ENCODE results near the gene PCYT1A. TPM values are rescaled to one million over a fixed set of nuclear protein-coding genes. Genes with fewer than 3 reads are reported as not detected.

Gene PCYT1A
- total RNA-seq, 1 experiment from 2014 or later = 96.8 TPM

DNA sequence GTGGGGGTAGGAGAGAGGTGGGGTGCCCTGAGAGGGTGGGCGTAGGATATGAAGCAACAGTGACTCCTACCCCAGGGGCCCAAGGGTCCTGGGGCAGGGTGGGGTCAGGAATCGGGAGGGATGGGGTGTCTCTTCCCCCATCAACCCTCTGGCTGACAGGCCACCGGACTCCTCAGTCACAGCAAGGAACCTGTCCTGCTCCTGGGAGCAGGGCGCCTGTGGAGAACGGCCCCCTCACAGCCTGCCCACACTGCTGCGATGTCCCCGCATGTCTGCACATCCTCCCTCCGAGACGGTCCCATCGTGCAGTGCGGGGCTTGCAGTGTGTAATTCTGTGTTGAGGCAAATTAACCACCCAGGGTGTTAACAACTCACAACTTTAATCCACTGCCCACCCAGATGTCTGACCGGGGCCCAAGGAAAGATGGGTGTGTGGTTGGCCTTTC lies 48.0 kb upstream of the PCYT1A start:
- CTCF ChIA-PET = no interaction called here
- Histone ChIP-seq H3K4me3 (ENCODE audit: low read depth in 2 of 2, low read length in 2 of 2) (no peak overlapping the region), H3K27me3 (ENCODE audit: control insufficient read depth, insufficient read depth, low read length) (no peaks in the 10 kb centered on the region), H3K36me3 (ENCODE audit: control insufficient read depth, insufficient read depth, low read length) (no peaks in the 10 kb centered on the region), H3K9me3 (ENCODE audit: control insufficient read depth, insufficient read depth, low read depth, low read length) (no peaks in the 10 kb centered on the region), H3K4me1 (ENCODE audit: control insufficient read depth, insufficient read depth, low read length) (no peaks in the 10 kb centered on the region), H3K27ac (ENCODE audit: low read length) (no peak overlapping the region)
- ATAC-seq (peak; percentile 30; the same call in 1 of the 2 replicates), DNase-seq (ENCODE audit: low read depth, low spot score) (no peak)
- intact Hi-C loops (cut with micrococcal nuclease; ENCODE audit: unreplicated experiment) = no loop called here
- no peak for TF ChIP-seq SIN3A (IDR thresholded peaks at IDR 0.05; ENCODE audit: borderline replicate concordance, insufficient read depth, low read depth, low read length)
- POLR2A ChIA-PET = no interaction called here
- in situ Hi-C loops (cut with HindIII; ENCODE audit: low pct_unique_long_range_greater_than_20kb, low sequenced_read_pairs) = no loop called here
- BruUV-seq (replicated peaks) = no TSS peak

DNA sequence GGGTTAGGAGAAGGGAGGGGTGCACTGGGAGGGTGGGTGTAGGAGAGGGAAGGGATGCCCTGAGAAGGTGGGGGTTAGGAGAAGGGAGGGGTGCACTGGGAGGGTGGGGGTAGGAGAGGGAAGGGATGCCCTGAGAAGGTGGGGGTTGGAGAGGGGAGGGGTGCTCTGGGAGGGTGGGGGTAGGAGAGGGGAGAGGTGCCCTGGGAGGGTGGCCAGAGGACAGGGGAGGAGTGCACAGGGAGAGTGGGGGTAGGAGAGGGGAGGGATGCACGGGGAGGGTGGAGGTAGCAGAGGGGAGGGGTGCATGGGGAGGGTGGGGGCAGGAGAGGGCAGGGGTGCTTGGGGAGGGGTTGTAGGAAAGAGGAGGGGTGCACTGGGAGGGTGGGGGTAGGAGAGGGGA lies 47.5 kb upstream of the PCYT1A start:
- no peaks in the 10 kb centered on the region for H3K9me3 ChIP-seq (ENCODE audit: control insufficient read depth, insufficient read depth, low read depth, low read length)
- DNase-seq (ENCODE audit: low read depth, low spot score) = no peak
- in situ Hi-C loops (cut with HindIII; ENCODE audit: low pct_unique_long_range_greater_than_20kb, low sequenced_read_pairs) = no loop called here
- intact Hi-C loops (cut with micrococcal nuclease; ENCODE audit: unreplicated experiment) = no loop called here
- H3K36me3 ChIP-seq (ENCODE audit: control insufficient read depth, insufficient read depth, low read length) = no peaks in the 10 kb centered on the region
- no peaks in the 10 kb centered on the region for H3K27me3 ChIP-seq (ENCODE audit: control insufficient read depth, insufficient read depth, low read length)
- H3K4me1 ChIP-seq (ENCODE audit: control insufficient read depth, insufficient read depth, low read length) = no peaks in the 10 kb centered on the region
- H3K4me3 ChIP-seq (ENCODE audit: low read depth in 2 of 2, low read length in 2 of 2) = no peak overlapping the region
- BruUV-seq (replicated peaks) = no TSS peak
- no peak for ATAC-seq
- CTCF ChIA-PET = no interaction called here
- no peak overlapping the region for H3K27ac ChIP-seq (ENCODE audit: low read length)
- TF ChIP-seq SIN3A (IDR thresholded peaks at IDR 0.05; ENCODE audit: borderline replicate concordance, insufficient read depth, low read depth, low read length) (no peak), TCF7L2 (IDR thresholded peaks at IDR 0.05; ENCODE audit: low read depth, low read length) (no peak), POLR2AphosphoS5 (IDR thresholded peaks at IDR 0.05; ENCODE audit: low read depth, low read length) (no peak)
- TF ChIP-seq, protein P1, sequence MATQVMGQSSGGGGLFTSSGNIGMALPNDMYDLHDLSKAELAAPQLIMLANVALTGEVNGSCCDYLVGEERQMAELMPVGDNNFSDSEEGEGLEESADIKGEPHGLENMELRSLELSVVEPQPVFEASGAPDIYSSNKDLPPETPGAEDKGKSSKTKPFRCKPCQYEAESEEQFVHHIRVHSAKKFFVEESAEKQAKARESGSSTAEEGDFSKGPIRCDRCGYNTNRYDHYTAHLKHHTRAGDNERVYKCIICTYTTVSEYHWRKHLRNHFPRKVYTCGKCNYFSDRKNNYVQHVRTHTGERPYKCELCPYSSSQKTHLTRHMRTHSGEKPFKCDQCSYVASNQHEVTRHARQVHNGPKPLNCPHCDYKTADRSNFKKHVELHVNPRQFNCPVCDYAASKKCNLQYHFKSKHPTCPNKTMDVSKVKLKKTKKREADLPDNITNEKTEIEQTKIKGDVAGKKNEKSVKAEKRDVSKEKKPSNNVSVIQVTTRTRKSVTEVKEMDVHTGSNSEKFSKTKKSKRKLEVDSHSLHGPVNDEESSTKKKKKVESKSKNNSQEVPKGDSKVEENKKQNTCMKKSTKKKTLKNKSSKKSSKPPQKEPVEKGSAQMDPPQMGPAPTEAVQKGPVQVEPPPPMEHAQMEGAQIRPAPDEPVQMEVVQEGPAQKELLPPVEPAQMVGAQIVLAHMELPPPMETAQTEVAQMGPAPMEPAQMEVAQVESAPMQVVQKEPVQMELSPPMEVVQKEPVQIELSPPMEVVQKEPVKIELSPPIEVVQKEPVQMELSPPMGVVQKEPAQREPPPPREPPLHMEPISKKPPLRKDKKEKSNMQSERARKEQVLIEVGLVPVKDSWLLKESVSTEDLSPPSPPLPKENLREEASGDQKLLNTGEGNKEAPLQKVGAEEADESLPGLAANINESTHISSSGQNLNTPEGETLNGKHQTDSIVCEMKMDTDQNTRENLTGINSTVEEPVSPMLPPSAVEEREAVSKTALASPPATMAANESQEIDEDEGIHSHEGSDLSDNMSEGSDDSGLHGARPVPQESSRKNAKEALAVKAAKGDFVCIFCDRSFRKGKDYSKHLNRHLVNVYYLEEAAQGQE (IDR thresholded peaks at IDR 0.05; ENCODE audit: insufficient read depth in 1 of 2, low read depth in 2 of 2, low read length in 1 of 2) = no peak
- POLR2A ChIA-PET = interaction anchor here (0.6 kb wide), 1 partner anchor 98 kb away, joined by 13 read pairs; no protein-coding TSS in a partner anchor

- ChIA-PET CTCF (interaction anchor here (0.6 kb wide), 2 partner anchors 38 to 461 kb away, joined by 5 to 12 read pairs; no protein-coding TSS in a partner anchor), POLR2A (no interaction called here)
- intact Hi-C loops (cut with micrococcal nuclease; ENCODE audit: unreplicated experiment) = no loop called here
- BruUV-seq (replicated peaks) = no TSS peak
- H3K9me3 ChIP-seq (ENCODE audit: control insufficient read depth, insufficient read depth, low read depth, low read length) = no peaks in the 10 kb centered on the region
- no peak overlapping the region for H3K27ac ChIP-seq (ENCODE audit: low read length)
- H3K27me3 ChIP-seq (ENCODE audit: control insufficient read depth, insufficient read depth, low read length) = no peaks in the 10 kb centered on the region
- in situ Hi-C loops (cut with HindIII; ENCODE audit: low pct_unique_long_range_greater_than_20kb, low sequenced_read_pairs) = no loop called here
- no peak for ATAC-seq
- H3K4me1 ChIP-seq (ENCODE audit: control insufficient read depth, insufficient read depth, low read length) = no peaks in the 10 kb centered on the region; the same call in 1 of the 2 replicates
- no peak overlapping the region for H3K4me3 ChIP-seq (ENCODE audit: low read depth in 2 of 2, low read length in 2 of 2)
- TF ChIP-seq TCF7L2 (IDR thresholded peaks at IDR 0.05; ENCODE audit: low read depth, low read length) = no peak
- no peak for TF ChIP-seq SIN3A (IDR thresholded peaks at IDR 0.05; ENCODE audit: borderline replicate concordance, insufficient read depth, low read depth, low read length)
- TF ChIP-seq POLR2AphosphoS5 (IDR thresholded peaks at IDR 0.05; ENCODE audit: low read depth, low read length) = no peak
- no peak for TF ChIP-seq CTCF (IDR thresholded peaks at IDR 0.05)
- TF ChIP-seq, protein P1 (IDR thresholded peaks at IDR 0.05; ENCODE audit: insufficient read depth in 1 of 2, low read depth in 2 of 2, low read length in 1 of 2) = no peak
- H3K36me3 ChIP-seq (ENCODE audit: control insufficient read depth, insufficient read depth, low read length) = no peaks in the 10 kb centered on the region
- DNase-seq (ENCODE audit: low read depth, low spot score) = no peak
These were observed 44.6 kb upstream of the PCYT1A start for GRCh38 chr3:196332168-196332567.
